IMR-90 (cell line): ENCODE data around the gene MRPL1. TPM values are rescaled to one million over a fixed set of nuclear protein-coding genes. Genes with fewer than 3 reads are reported as not detected.

Experiments used
- ATAC-seq: fragments of 200-7000 bp; cut with Tn5 transposase; 2 replicates; pipeline ENCODE4 v1.9.1; 2020; ENCODE audit warnings: low read depth, mild to moderate bottlenecking, moderate library complexity
- Bru-seq: library from RNA; stranded (reverse); fragments of 400-500 nt; gene quantifications from one replicate; lab custom pipeline; 2021; lab: Mats Ljungman, UMichigan
- BruChase-seq, 2 experiments: library from RNA; stranded (reverse); fragments of 400-500 nt; gene quantifications; one replicate each; lab custom pipeline; 2021; lab: Mats Ljungman, UMichigan
- BruUV-seq: library from RNA; stranded (reverse); fragments of 400-500 nt; replicated peaks from 2 replicates; lab custom pipeline; 2021; lab: Mats Ljungman, UMichigan
- CTCF ChIA-PET: fragments of 300-600 bp; formaldehyde crosslinking; extraction: SDS; loops from one replicate; lab custom pipeline; 2021; ENCODE audit warnings: antibody characterized with exemption; lab: Yijun Ruan, JAX
- POLR2A ChIA-PET: fragments of 300-600 bp; sonication (Branson Sonifier 250); formaldehyde crosslinking; loops from one replicate; lab custom pipeline; 2022; ENCODE audit warnings: antibody characterized with exemption; ENCODE audit not compliant: unreplicated experiment; lab: Charles Lee
- DNase-seq: peaks from one replicate; pipeline ENCODE4 v3.0.0; 2013
- H2AFZ ChIP-seq: replicated peaks from 2 replicates; pipeline ENCODE3; 2013; ENCODE audit warnings: low read length, mild to moderate bottlenecking; ENCODE audit not compliant: poor library complexity
- H2AK5ac ChIP-seq: 2 replicates; pipeline ENCODE4 v1.6.1; 2013; ENCODE audit warnings: low read depth, low read length, inconsistent platforms
- H2AK9ac ChIP-seq: replicated peaks from 2 replicates; pipeline ENCODE3; 2013; ENCODE audit warnings: mild to moderate bottlenecking, low read depth, low read length, moderate library complexity; ENCODE audit not compliant: poor library complexity
- H2BK120ac ChIP-seq: 2 replicates; pipeline ENCODE4 v1.6.1; 2013; ENCODE audit warnings: low read depth, low read length, inconsistent platforms
- H2BK15ac ChIP-seq: 3 replicates; pipeline ENCODE4 v1.6.1; 2013; ENCODE audit warnings: low read depth, low read length, inconsistent platforms
- H2BK20ac ChIP-seq: 2 replicates; pipeline ENCODE4 v1.6.1; 2013; ENCODE audit warnings: low read depth, mild to moderate bottlenecking, inconsistent platforms, low read length, moderate library complexity
- H2BK5ac ChIP-seq: 2 replicates; pipeline ENCODE4 v1.6.1; 2013; ENCODE audit warnings: mild to moderate bottlenecking, low read depth, low read length, inconsistent platforms; ENCODE audit not compliant: poor library complexity, severe bottlenecking
- H3K14ac ChIP-seq: replicated peaks from 2 replicates; pipeline ENCODE4 v1.6.1; 2013; ENCODE audit warnings: low read depth, low read length, inconsistent platforms
- H3K18ac ChIP-seq: 2 replicates; pipeline ENCODE4 v1.6.1; 2013; ENCODE audit warnings: low read depth, low read length, control low read depth
- H3K23ac ChIP-seq: 2 replicates; pipeline ENCODE4 v1.6.1; 2013; ENCODE audit warnings: low read depth, low read length, inconsistent platforms
- H3K27ac ChIP-seq: 2 replicates; pipeline ENCODE4 v1.5.1; 2013; ENCODE audit warnings: mild to moderate bottlenecking, control low read depth, low read length; ENCODE audit not compliant: insufficient read depth
- H3K27me3 ChIP-seq: 2 replicates; pipeline ENCODE4 v1.6.1; 2013; ENCODE audit warnings: low read length; ENCODE audit not compliant: control insufficient read depth, insufficient read depth
- H3K36me3 ChIP-seq: 2 replicates; pipeline ENCODE4 v1.6.1; 2013; ENCODE audit warnings: low read length, mixed read lengths; ENCODE audit not compliant: control insufficient read depth, insufficient read depth
- H3K4ac ChIP-seq: 2 replicates; pipeline ENCODE4 v1.6.1; 2013; ENCODE audit warnings: low read depth, low read length, inconsistent platforms
- H3K4me1 ChIP-seq: 2 replicates; pipeline ENCODE4 v1.6.1; 2013; ENCODE audit warnings: low read length, mixed read lengths; ENCODE audit not compliant: control insufficient read depth, insufficient read depth
- H3K4me2 ChIP-seq: 2 replicates; pipeline ENCODE4 v1.6.1; 2013; ENCODE audit warnings: low read depth, mild to moderate bottlenecking, control low read depth, low read length, moderate library complexity
- H3K4me3 ChIP-seq: 2 replicates; pipeline ENCODE4 v1.5.1; 2013; ENCODE audit warnings: low read depth, mild to moderate bottlenecking, control low read depth, low read length, moderate library complexity; ENCODE audit not compliant: insufficient read depth
- H3K56ac ChIP-seq: 2 replicates; pipeline ENCODE4 v1.6.1; 2013; ENCODE audit warnings: low read length, inconsistent platforms; ENCODE audit not compliant: insufficient read depth; ENCODE audit errors: extremely low read depth
- H3K79me1 ChIP-seq, 2 experiments: 2 replicates each; pipeline ENCODE4 v1.6.1; 2013; ENCODE audit warnings: low read length in 2 of 2, inconsistent platforms in 1 of 2, low read depth in 1 of 2
- H3K9ac ChIP-seq: 2 replicates; pipeline ENCODE4 v1.6.1; 2013; ENCODE audit warnings: low read depth, low read length, control low read depth
- H3K9me1 ChIP-seq: 2 replicates; pipeline ENCODE4 v1.6.1; 2013; ENCODE audit warnings: low read length, inconsistent platforms; ENCODE audit not compliant: insufficient read depth
- H3K9me3 ChIP-seq: 2 replicates; pipeline ENCODE4 v1.6.1; 2013; ENCODE audit warnings: low read length; ENCODE audit not compliant: control insufficient read depth, insufficient read depth
- H4K20me1 ChIP-seq: 2 replicates; pipeline ENCODE4 v1.6.1; 2013; ENCODE audit warnings: low read length, inconsistent platforms; ENCODE audit not compliant: insufficient read depth
- H4K5ac ChIP-seq: 2 replicates; pipeline ENCODE4 v1.6.1; 2013; ENCODE audit warnings: mild to moderate bottlenecking, low read depth, low read length, control low read depth
- H4K8ac ChIP-seq, 2 experiments: 2 replicates each; pipeline ENCODE4 v1.6.1; 2013; ENCODE audit warnings: low read depth in 2 of 2, low read length in 2 of 2, control low read depth in 1 of 2, inconsistent platforms in 1 of 2
- H4K91ac ChIP-seq: 2 replicates; pipeline ENCODE4 v1.6.1; 2013; ENCODE audit warnings: low read depth, low read length, inconsistent platforms; ENCODE audit not compliant: insufficient read depth
- BHLHE40 ChIP-seq: fragments of 150-350 bp; IDR thresholded peaks from 2 replicates; pipeline ENCODE4 v1.6.1; 2016; ENCODE audit warnings: mild to moderate bottlenecking, low read depth, low read length
- CHD1 ChIP-seq: IDR thresholded peaks from 2 replicates; pipeline ENCODE4 v1.6.1; 2012; ENCODE audit warnings: low read depth, low read length, improper control_type of control experiment
- MAFK ChIP-seq: IDR thresholded peaks from 2 replicates; pipeline ENCODE4 v1.6.1; 2012; ENCODE audit warnings: low read depth, low read length, improper control_type of control experiment
- MAZ ChIP-seq: IDR thresholded peaks from 2 replicates; pipeline ENCODE4 v1.6.1; 2012; ENCODE audit warnings: low read depth, mild to moderate bottlenecking, low read length, improper control_type of control experiment, moderate library complexity, borderline replicate concordance
- MXI1 ChIP-seq: IDR thresholded peaks from 2 replicates; pipeline ENCODE4 v1.6.1; 2012; ENCODE audit warnings: low read depth, mild to moderate bottlenecking, low read length, moderate library complexity, borderline replicate concordance
- POLR2A ChIP-seq: IDR thresholded peaks from 2 replicates; pipeline ENCODE4 v1.6.1; 2012; ENCODE audit warnings: mild to moderate bottlenecking, low read depth, low read length
- RAD21 ChIP-seq: IDR thresholded peaks from 2 replicates; pipeline ENCODE4 v1.6.1; 2012; ENCODE audit warnings: low read length, improper control_type of control experiment
- RCOR1 ChIP-seq: IDR thresholded peaks from 2 replicates; pipeline ENCODE4 v1.6.1; 2012; ENCODE audit warnings: mild to moderate bottlenecking, low read length, improper control_type of control experiment; ENCODE audit not compliant: insufficient replicate concordance
- RFX5 ChIP-seq: IDR thresholded peaks from 2 replicates; pipeline ENCODE4 v1.8.0; 2012; ENCODE audit warnings: low read depth, mild to moderate bottlenecking, low read length, moderate library complexity
- SMC3 ChIP-seq: fragments of 150-350 bp; IDR thresholded peaks from 2 replicates; pipeline ENCODE4 v1.6.1; 2016; ENCODE audit warnings: low read depth, mild to moderate bottlenecking, antibody characterized with exemption, low read length, moderate library complexity
- WGBS, 2 experiments: methylation state at CpG; one replicate each; pipeline versions ENCODE4 v1.1.5 to v1.1.7; 2013; ENCODE audit warnings: missing lambda C conversion rate in 2 of 2; ENCODE audit not compliant: insufficient read length in 1 of 2; ENCODE audit errors: extremely low coverage in 2 of 2; 5-methylcytosine and 5-hydroxymethylcytosine counted together
- dilution Hi-C: fragments of 300-500 bp; cut with HindIII; formaldehyde crosslinking; loops from one replicate; pipeline ENCODE4 v1.14.3; 2018; ENCODE audit warnings: low sequenced_read_pairs; ENCODE audit not compliant: unreplicated experiment
- in situ Hi-C: fragments of 300-500 bp; cut with MboI; formaldehyde crosslinking; loops from 3 replicates; pipeline ENCODE4 v1.14.3; 2019; ENCODE audit warnings: low sequenced_read_pairs, inconsistent platforms, mixed read lengths
- intact Hi-C: fragments of 100-400 bp; cut with micrococcal nuclease; formaldehyde crosslinking; loops from 2 replicates; pipeline ENCODE4 v1.10.0; 2022
- long read RNA-seq: library from polyadenylated mRNA; unstranded; transcript quantifications from one replicate; pipeline ENCODE4 v2.0.0, GENCODE V29; 2021; ENCODE audit not compliant: unreplicated experiment
- polyA plus RNA-seq, 3 experiments: library from polyadenylated mRNA; depleted of rRNA; stranded (reverse); fragments of >200 nt; gene quantifications; 2 replicates each; pipeline ENCODE4 v1.2.3, GENCODE V29; 2012; ENCODE audit warnings: low replicate concordance in 1 of 3
- total RNA-seq: library from RNA; depleted of rRNA; stranded (reverse); fragments of >200 nt; gene quantifications from 2 replicates; pipeline ENCODE4 v1.2.3, GENCODE V29; 2012; rRNA removed
- TF ChIP-seq, protein P1 (sequence below): conservative IDR thresholded peaks from 2 replicates; pipeline ENCODE4 v1.5.1; 2012; ENCODE audit warnings: mild to moderate bottlenecking, low read depth, low read length, improper control_type of control experiment
- TF ChIP-seq, protein P2 (sequence below): fragments of 150-350 bp; IDR thresholded peaks from 2 replicates; pipeline ENCODE4 v1.6.1; 2016; ENCODE audit warnings: low read depth, mild to moderate bottlenecking, low read length, moderate library complexity, borderline replicate concordance

Gene MRPL1
- total RNA-seq (13.4 and 33.6 TPM in 2 replicates), polyA plus RNA-seq (2012; rRNA removed) (22.4 and 22.5 TPM in 2 replicates), Bru-seq, nascent RNA (percentile 73 among the genes with signal in this experiment), BruChase-seq, experiment 1, labeled RNA remaining after a 6-hour chase (percentile 63 among the genes with signal in this experiment), BruChase-seq, experiment 2, labeled RNA remaining after a 2-hour chase (percentile 63 among the genes with signal in this experiment)
- 1.3 and 2.3 TPM in 2 replicates for polyA plus RNA-seq (2012; cell fraction: cytosol; rRNA removed)
- polyA plus RNA-seq (2012; cell fraction: nucleus; rRNA removed; ENCODE audit: low replicate concordance), result 0.32 and 4.2 TPM in 2 replicates
- long read RNA-seq, transcript MRPL1-201 (9 exons, 1,490 nt), result major isoform, 9 of 11 reads
- long read RNA-seq, partial matches to known transcripts, result 0 of 11 reads
- long read RNA-seq, other reads (novel, unspliced or antisense), result 2 of 11 reads

DNA sequence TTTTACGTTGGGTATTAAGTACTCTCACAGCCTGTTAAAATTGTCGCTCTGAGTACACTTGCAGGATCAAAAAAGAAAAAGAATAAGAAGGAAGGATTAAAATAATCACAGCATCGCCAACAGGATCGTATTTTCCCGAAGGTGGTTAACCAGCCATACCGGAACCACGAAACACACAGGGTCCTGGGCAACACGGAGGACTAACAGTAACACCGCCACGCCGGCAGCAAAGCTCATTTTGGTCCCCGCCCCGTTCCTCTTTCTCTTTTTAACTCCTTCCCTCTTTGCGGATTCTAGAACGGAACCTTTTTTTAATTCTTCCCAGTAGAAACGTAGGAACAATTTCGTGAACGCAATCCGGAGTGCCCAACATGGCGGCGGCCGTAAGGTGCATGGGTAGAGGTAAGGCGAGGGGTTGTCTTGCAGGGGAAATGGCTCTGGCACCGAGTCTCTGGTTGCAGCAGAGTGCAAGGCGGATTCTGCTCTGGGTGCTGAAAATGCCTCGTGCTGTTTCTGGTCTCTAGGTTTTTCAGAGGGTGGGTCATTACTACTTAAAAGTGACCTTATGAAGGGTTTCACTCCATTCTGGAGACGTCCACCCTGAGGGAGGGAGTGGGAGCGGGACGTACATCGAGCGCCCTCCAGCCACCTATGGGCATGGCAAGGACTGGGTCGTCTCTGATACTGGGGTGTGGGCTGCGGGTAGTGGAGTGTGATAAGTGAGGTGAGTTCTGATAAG is at the start of gene MRPL1:
Gene MRPL1 (plus strand): TSS at position 353 of the 739 bp plus-strand sequence. CDS start 19 bp downstream, at position 372.
- peak within 1 kb of the TSS; percentile 96 for H2AFZ ChIP-seq
- peak within 1 kb of the TSS; percentile 81 for H3K4me2 ChIP-seq
- H3K23ac ChIP-seq, result peak within 1 kb of the TSS; percentile 75; the same call in 1 of the 2 replicates
- H3K27me3 ChIP-seq, result no peaks in the 10 kb centered on the region
- dilution Hi-C loops (no loop called here), intact Hi-C loops (loop anchor here (1.0 to 10.0 kb wide), 4 partner anchors 44 to 478 kb away; no protein-coding TSS in a partner anchor), in situ Hi-C loops (loop anchor here (25.0 kb wide), 1 partner anchor 475 kb away; no protein-coding TSS in a partner anchor)
- no peak within 1 kb of the TSS for H2BK20ac ChIP-seq
- POLR2A ChIA-PET, result interaction anchor here (0.5 to 1.0 kb wide), 6 partner anchors 11 to 1368 kb away, joined by 3 to 4 read pairs (median 3); no protein-coding TSS in a partner anchor
- H3K9me3 ChIP-seq, result no peaks in the 10 kb centered on the region
- H4K20me1 ChIP-seq, result no peaks in the 10 kb centered on the region
- peaks cover 13 to 20% of the 10 kb centered on the region in 2 experiments for H3K79me1 ChIP-seq
- H3K36me3 ChIP-seq, result no peaks in the 10 kb centered on the region; the same call in 1 of the 2 replicates
- peak within 1 kb of the TSS; percentile 81 for H3K27ac ChIP-seq
- peak within 1 kb of the TSS; percentile 94 to 100 for H4K8ac ChIP-seq
- H3K14ac ChIP-seq, result peak within 1 kb of the TSS; percentile 88
- H3K56ac ChIP-seq, result peak within 1 kb of the TSS; percentile 96
- H4K5ac ChIP-seq, result peak within 1 kb of the TSS; percentile 99
- peak within 1 kb of the TSS; percentile 80 for H3K9ac ChIP-seq
- peak within 1 kb of the TSS; percentile 82 for H2AK9ac ChIP-seq
- CTCF ChIA-PET, result interaction anchor here (0.8 to 1.3 kb wide), 8 partner anchors 10 to 182 kb away, joined by 3 to 6 read pairs (median 4); no protein-coding TSS in a partner anchor
- H3K4ac ChIP-seq, result peak within 1 kb of the TSS; percentile 83
- H2BK15ac ChIP-seq, result peak within 1 kb of the TSS; percentile 41; the same call in 2 of the 3 replicates
- H2BK5ac ChIP-seq, result peak within 1 kb of the TSS; percentile 94
- H3K18ac ChIP-seq, result peak within 1 kb of the TSS; percentile 79
- H3K4me3 ChIP-seq, result peak within 1 kb of the TSS; percentile 66
- peaks cover 1% of the 10 kb centered on the region; the same call in 1 of the 2 replicates for H3K4me1 ChIP-seq
- no peaks in the 10 kb centered on the region for H3K9me1 ChIP-seq
- WGBS, 2 experiments, result 0% methylated on average over 10 of the region's 33 CpGs; no CpG with 5 or more reads in 1 of the 2 experiments
- DNase-seq (peak; percentile 96), ATAC-seq (peak; percentile 98)
- no TSS peak for BruUV-seq
- H4K91ac ChIP-seq, result peak within 1 kb of the TSS; percentile 74
- H2BK120ac ChIP-seq, result peak within 1 kb of the TSS; percentile 58
- peak within 1 kb of the TSS; percentile 56; the same call in 1 of the 2 replicates for H2AK5ac ChIP-seq
- TF ChIP-seq, protein P1, sequence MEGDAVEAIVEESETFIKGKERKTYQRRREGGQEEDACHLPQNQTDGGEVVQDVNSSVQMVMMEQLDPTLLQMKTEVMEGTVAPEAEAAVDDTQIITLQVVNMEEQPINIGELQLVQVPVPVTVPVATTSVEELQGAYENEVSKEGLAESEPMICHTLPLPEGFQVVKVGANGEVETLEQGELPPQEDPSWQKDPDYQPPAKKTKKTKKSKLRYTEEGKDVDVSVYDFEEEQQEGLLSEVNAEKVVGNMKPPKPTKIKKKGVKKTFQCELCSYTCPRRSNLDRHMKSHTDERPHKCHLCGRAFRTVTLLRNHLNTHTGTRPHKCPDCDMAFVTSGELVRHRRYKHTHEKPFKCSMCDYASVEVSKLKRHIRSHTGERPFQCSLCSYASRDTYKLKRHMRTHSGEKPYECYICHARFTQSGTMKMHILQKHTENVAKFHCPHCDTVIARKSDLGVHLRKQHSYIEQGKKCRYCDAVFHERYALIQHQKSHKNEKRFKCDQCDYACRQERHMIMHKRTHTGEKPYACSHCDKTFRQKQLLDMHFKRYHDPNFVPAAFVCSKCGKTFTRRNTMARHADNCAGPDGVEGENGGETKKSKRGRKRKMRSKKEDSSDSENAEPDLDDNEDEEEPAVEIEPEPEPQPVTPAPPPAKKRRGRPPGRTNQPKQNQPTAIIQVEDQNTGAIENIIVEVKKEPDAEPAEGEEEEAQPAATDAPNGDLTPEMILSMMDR, result no peak
- TF ChIP-seq, protein P2, sequence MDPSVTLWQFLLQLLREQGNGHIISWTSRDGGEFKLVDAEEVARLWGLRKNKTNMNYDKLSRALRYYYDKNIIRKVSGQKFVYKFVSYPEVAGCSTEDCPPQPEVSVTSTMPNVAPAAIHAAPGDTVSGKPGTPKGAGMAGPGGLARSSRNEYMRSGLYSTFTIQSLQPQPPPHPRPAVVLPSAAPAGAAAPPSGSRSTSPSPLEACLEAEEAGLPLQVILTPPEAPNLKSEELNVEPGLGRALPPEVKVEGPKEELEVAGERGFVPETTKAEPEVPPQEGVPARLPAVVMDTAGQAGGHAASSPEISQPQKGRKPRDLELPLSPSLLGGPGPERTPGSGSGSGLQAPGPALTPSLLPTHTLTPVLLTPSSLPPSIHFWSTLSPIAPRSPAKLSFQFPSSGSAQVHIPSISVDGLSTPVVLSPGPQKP, result no peak
- TF ChIP-seq CHD1 (no peak), MAZ (peak; percentile 77; the same call in 1 of the 2 replicates), POLR2A (peak; percentile 94), RAD21 (no peak), RCOR1 (no peak), BHLHE40 (no peak), RFX5 (no peak), SMC3 (no peak), MAFK (no peak), MXI1 (peak; percentile 94)
